Measurements from ENCODE around the gene SLC24A3. TPM values are rescaled to one million over a fixed set of nuclear protein-coding genes. Genes with fewer than 3 reads are reported as not detected.

The SLC24A3 gene
- total RNA-seq, 1 donor from 2014 or later, result not detected

- Mint-ChIP-seq H3K4me1 (no peaks in the 10 kb centered on the region), H3K36me3 (ENCODE audit: low read depth) (no peaks in the 10 kb centered on the region), H3K27ac (no peak overlapping the region), H3K27me3 (no peaks in the 10 kb centered on the region), H3K4me3 (no peak overlapping the region), H3K9me3 (peaks cover 7% of the 10 kb centered on the region)
- DNase-seq (no peak), ATAC-seq (ENCODE audit: low read depth) (no peak)
- no peak for TF ChIP-seq CTCF (IDR thresholded peaks at IDR 0.05)
- intact Hi-C loops (cut with micrococcal nuclease), result no loop called here
- POLR2A ChIA-PET, result no interaction called here
- CTCF ChIA-PET, result no interaction called here
Observed at GRCh38 chr20:19713822-19714578, 501.6 kb downstream of the SLC24A3 start.

GRCh38 chr20:19714579-19714840 lies 502.1 kb downstream of the SLC24A3 start:
- Mint-ChIP-seq H3K36me3 (ENCODE audit: low read depth) (no peaks in the 10 kb centered on the region), H3K27me3 (peaks cover 4% of the 10 kb centered on the region), H3K27ac (no peak overlapping the region), H3K9me3 (peaks cover 7% of the 10 kb centered on the region), H3K4me1 (no peaks in the 10 kb centered on the region), H3K4me3 (no peak overlapping the region)
- intact Hi-C loops (cut with micrococcal nuclease), result no loop called here
- POLR2A ChIA-PET, result no interaction called here
- CTCF ChIA-PET, result no interaction called here
- no peak for TF ChIP-seq CTCF (IDR thresholded peaks at IDR 0.05)
- DNase-seq, result no peak
- ATAC-seq (ENCODE audit: low read depth), result no peak

DNA sequence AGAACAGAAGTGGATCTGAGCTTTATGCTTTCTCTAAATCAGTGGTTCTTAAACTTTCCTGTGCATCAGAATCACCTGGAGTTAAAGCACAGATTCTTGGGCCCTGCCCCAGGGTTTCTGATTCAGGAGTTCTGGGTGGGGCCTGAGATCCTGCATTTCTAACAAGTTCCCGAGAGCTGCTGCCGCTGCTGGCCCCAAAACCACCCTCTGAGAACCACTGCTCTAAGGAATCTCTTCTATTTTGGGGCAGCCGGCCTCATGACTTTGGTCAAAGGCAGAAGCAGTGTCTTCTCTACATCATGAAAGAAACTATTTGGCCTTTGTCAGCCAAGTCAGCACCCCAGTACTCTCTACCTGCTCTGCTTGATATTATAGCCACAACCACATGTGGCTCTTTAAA lies 503.5 kb downstream of the SLC24A3 start:
- intact Hi-C loops (cut with micrococcal nuclease), result no loop called here
- peaks cover 4% of the 10 kb centered on the region for H3K27me3 Mint-ChIP-seq
- peaks cover 7% of the 10 kb centered on the region for H3K9me3 Mint-ChIP-seq

GRCh38 chr20:19718880-19719279 lies 506.4 kb downstream of the SLC24A3 start:
- ATAC-seq (ENCODE audit: low read depth), result no peak
- Mint-ChIP-seq H3K27ac (no peak overlapping the region), H3K36me3 (ENCODE audit: low read depth) (no peaks in the 10 kb centered on the region), H3K9me3 (peaks cover 7% of the 10 kb centered on the region), H3K27me3 (peaks cover 4% of the 10 kb centered on the region), H3K4me1 (no peaks in the 10 kb centered on the region), H3K4me3 (no peak overlapping the region)
- ChIA-PET CTCF (no interaction called here), POLR2A (no interaction called here)
- no peak for TF ChIP-seq CTCF (IDR thresholded peaks at IDR 0.05)
- no peak for DNase-seq
- intact Hi-C loops (cut with micrococcal nuclease), result no loop called here

More for the DNA sequence above, 503.5 kb downstream of the SLC24A3 start:
- H3K4me3 Mint-ChIP-seq, result no peak overlapping the region
- H3K4me1 Mint-ChIP-seq, result no peaks in the 10 kb centered on the region
- DNase-seq, result no peak
- ChIA-PET POLR2A (no interaction called here), CTCF (no interaction called here)
- TF ChIP-seq CTCF (IDR thresholded peaks at IDR 0.05), result no peak
- no peak overlapping the region for H3K27ac Mint-ChIP-seq
- no peak for ATAC-seq (ENCODE audit: low read depth)
- H3K36me3 Mint-ChIP-seq (ENCODE audit: low read depth), result no peaks in the 10 kb centered on the region

- peaks cover 5% of the 10 kb centered on the region for H3K9me3 Mint-ChIP-seq
- H3K27me3 Mint-ChIP-seq, result peaks cover 4% of the 10 kb centered on the region
- no peak overlapping the region for H3K4me3 Mint-ChIP-seq
- CTCF ChIA-PET, result no interaction called here
- H3K4me1 Mint-ChIP-seq, result peaks cover 7% of the 10 kb centered on the region
- intact Hi-C loops (cut with micrococcal nuclease), result no loop called here
- no peak overlapping the region for H3K27ac Mint-ChIP-seq
- TF ChIP-seq CTCF (IDR thresholded peaks at IDR 0.05), result no peak
- ATAC-seq (ENCODE audit: low read depth) (no peak), DNase-seq (no peak)
- H3K36me3 Mint-ChIP-seq (ENCODE audit: low read depth), result no peaks in the 10 kb centered on the region
- POLR2A ChIA-PET, result no interaction called here
Observed at GRCh38 chr20:19720991-19721390, 508.5 kb downstream of the SLC24A3 start.
